ENCODE results near the gene INHBA. TPM values are rescaled to one million over a fixed set of nuclear protein-coding genes. Genes with fewer than 3 reads are reported as not detected.

The INHBA gene
- total and polyA plus RNA-seq, 2 of the 4 experiments (the other 2 are of a cell fraction): 60.2 to 112 TPM

GRCh38 chr7:41674505-41675023 lies 28.3 kb downstream of the INHBA start:
- Histone ChIP-seq H3K23ac (ENCODE audit: low read depth, low read length) (no peak overlapping the region), H3K4me2 (ENCODE audit: low read depth, low read length) (no peak overlapping the region), H3K36me3 (ENCODE audit: control insufficient read depth, insufficient read depth, low read length) (no peaks in the 10 kb centered on the region), H3K56ac (ENCODE audit: extremely low read depth, insufficient read depth, low read length) (no peak overlapping the region), H2BK15ac (ENCODE audit: low read depth, low read length) (no peak overlapping the region), H2AK9ac (replicated peaks; ENCODE audit: low read depth, low read length, poor library complexity) (no peak overlapping the region), H4K91ac (ENCODE audit: insufficient read depth, low read depth, low read length) (no peak overlapping the region), H3K4me1 (ENCODE audit: control insufficient read depth, insufficient read depth, low read length) (peaks cover 2% of the 10 kb centered on the region; the same call in 1 of the 2 replicates), H3K79me1 (ENCODE audit: low read depth in 1 of 2, low read length in 2 of 2) (no peaks in the 10 kb centered on the region; a peak in 1 of 4 replicates), H2BK120ac (ENCODE audit: low read depth, low read length) (no peak overlapping the region), H3K27me3 (ENCODE audit: control insufficient read depth, insufficient read depth, low read length) (no peaks in the 10 kb centered on the region), H3K9ac (ENCODE audit: low read depth, low read length) (no peak overlapping the region), H3K18ac (ENCODE audit: low read depth, low read length) (no peak overlapping the region), H3K27ac (ENCODE audit: insufficient read depth, low read length) (no peak overlapping the region), H3K4ac (ENCODE audit: low read depth, low read length) (no peak overlapping the region), H3K9me3 (ENCODE audit: control insufficient read depth, insufficient read depth, low read length) (no peaks in the 10 kb centered on the region), H2AFZ (replicated peaks; ENCODE audit: low read length, poor library complexity) (no peak overlapping the region), H3K14ac (replicated peaks; ENCODE audit: low read depth, low read length) (no peak overlapping the region), H4K5ac (ENCODE audit: low read depth, low read length) (no peak overlapping the region), H2BK20ac (ENCODE audit: low read depth, low read length) (no peak overlapping the region), H4K8ac (ENCODE audit: low read depth in 2 of 2, low read length in 2 of 2) (no peak overlapping the region), H3K9me1 (ENCODE audit: insufficient read depth, low read length) (peaks cover 3% of the 10 kb centered on the region; the same call in 1 of the 2 replicates), H2BK5ac (ENCODE audit: low read depth, low read length, poor library complexity, severe bottlenecking) (no peak overlapping the region), H3K4me3 (ENCODE audit: insufficient read depth, low read depth, low read length) (no peak overlapping the region), H4K20me1 (ENCODE audit: insufficient read depth, low read length) (no peaks in the 10 kb centered on the region), H2AK5ac (ENCODE audit: low read depth, low read length) (no peak overlapping the region)
- BruUV-seq (replicated peaks): no TSS peak
- dilution Hi-C loops (cut with HindIII; ENCODE audit: low sequenced_read_pairs, unreplicated experiment): no loop called here
- intact Hi-C loops (cut with micrococcal nuclease): no loop called here
- DNase-seq: no peak
- CTCF ChIA-PET: no interaction called here
- TF ChIP-seq MAZ (IDR thresholded peaks at IDR 0.05; ENCODE audit: borderline replicate concordance, low read depth, low read length): no peak
- TF ChIP-seq ELK1 (IDR thresholded peaks at IDR 0.05; ENCODE audit: borderline replicate concordance, low read depth, low read length): no peak
- TF ChIP-seq RFX5 (IDR thresholded peaks at IDR 0.05; ENCODE audit: low read depth, low read length): no peak
- TF ChIP-seq RAD21 (IDR thresholded peaks at IDR 0.05; ENCODE audit: low read length): no peak
- no peak for TF ChIP-seq POLR2A (IDR thresholded peaks at IDR 0.05; ENCODE audit: low read depth, low read length)
- POLR2A ChIA-PET (ENCODE audit: unreplicated experiment): interaction anchor here (0.7 kb wide), 1 partner anchor 166 kb away, joined by 4 read pairs; no protein-coding TSS in a partner anchor
- in situ Hi-C loops (cut with MboI; ENCODE audit: low sequenced_read_pairs): no loop called here
- no CpG with 5 or more reads among the region's 4 CpGs for WGBS, 2 experiments (ENCODE audit: extremely low coverage in 2 of 2, insufficient read length in 1 of 2)
- no peak for ATAC-seq (ENCODE audit: low read depth)

All from IMR-90 (cell line).